ENCODE results near the gene SEMA3A. TPM values are rescaled to one million over a fixed set of nuclear protein-coding genes. Genes with fewer than 3 reads are reported as not detected.
"Not testable (repeated sequence)": the region's sequence is repeated elsewhere in the genome, so short reads cannot be mapped to it uniquely, and the experiment has no call there.

SEMA3A gene
- total and polyA plus RNA-seq, 7 donors, result 0.23 to 83.8 (median 50.1) TPM

DNA sequence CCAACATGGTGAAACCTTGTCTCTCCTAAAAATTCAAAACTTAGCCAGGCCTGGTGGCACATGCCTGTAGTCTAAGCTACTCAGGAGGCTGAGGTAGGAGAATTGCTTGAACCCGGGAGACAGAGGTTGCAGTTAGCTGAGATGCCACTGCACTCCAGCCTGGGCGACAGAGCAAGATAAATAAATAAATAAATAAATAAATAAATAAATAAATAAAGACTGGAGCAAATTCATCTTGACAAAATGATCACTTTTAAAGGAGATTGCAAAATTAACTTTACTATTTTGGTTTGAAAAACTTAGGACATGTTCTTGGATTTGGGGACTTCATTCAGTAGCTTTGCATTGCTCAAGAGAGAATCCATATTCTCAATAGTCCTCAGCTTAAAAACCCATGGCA is 137.0 kb downstream of the SEMA3A start:
- H3K27ac ChIP-seq, result no peak overlapping the region
- no peaks in the 10 kb centered on the region for H3K36me3 ChIP-seq
- no peak overlapping the region for H3K4me3 ChIP-seq
- no peaks in the 10 kb centered on the region for H3K9me3 ChIP-seq
- TF ChIP-seq POLR2A (IDR thresholded peaks at IDR 0.05) (no peak), POLR2AphosphoS5 (IDR thresholded peaks at IDR 0.05) (no peak), EP300 (IDR thresholded peaks at IDR 0.05) (no peak)
- TF ChIP-seq, protein P1, sequence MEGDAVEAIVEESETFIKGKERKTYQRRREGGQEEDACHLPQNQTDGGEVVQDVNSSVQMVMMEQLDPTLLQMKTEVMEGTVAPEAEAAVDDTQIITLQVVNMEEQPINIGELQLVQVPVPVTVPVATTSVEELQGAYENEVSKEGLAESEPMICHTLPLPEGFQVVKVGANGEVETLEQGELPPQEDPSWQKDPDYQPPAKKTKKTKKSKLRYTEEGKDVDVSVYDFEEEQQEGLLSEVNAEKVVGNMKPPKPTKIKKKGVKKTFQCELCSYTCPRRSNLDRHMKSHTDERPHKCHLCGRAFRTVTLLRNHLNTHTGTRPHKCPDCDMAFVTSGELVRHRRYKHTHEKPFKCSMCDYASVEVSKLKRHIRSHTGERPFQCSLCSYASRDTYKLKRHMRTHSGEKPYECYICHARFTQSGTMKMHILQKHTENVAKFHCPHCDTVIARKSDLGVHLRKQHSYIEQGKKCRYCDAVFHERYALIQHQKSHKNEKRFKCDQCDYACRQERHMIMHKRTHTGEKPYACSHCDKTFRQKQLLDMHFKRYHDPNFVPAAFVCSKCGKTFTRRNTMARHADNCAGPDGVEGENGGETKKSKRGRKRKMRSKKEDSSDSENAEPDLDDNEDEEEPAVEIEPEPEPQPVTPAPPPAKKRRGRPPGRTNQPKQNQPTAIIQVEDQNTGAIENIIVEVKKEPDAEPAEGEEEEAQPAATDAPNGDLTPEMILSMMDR (IDR thresholded peaks at IDR 0.05), result no peak
- 93% methylated on average over 2 of the region's 2 CpGs for WGBS, 2 donors
- H3K27me3 ChIP-seq, result no peaks in the 10 kb centered on the region
- H3K4me1 ChIP-seq, result peaks cover 0 to 5% (median 2%) of the 10 kb centered on the region in 4 donors
- intact Hi-C loops (cut with DNase I), result no loop called here
- DNase-seq, result no peak

DNA sequence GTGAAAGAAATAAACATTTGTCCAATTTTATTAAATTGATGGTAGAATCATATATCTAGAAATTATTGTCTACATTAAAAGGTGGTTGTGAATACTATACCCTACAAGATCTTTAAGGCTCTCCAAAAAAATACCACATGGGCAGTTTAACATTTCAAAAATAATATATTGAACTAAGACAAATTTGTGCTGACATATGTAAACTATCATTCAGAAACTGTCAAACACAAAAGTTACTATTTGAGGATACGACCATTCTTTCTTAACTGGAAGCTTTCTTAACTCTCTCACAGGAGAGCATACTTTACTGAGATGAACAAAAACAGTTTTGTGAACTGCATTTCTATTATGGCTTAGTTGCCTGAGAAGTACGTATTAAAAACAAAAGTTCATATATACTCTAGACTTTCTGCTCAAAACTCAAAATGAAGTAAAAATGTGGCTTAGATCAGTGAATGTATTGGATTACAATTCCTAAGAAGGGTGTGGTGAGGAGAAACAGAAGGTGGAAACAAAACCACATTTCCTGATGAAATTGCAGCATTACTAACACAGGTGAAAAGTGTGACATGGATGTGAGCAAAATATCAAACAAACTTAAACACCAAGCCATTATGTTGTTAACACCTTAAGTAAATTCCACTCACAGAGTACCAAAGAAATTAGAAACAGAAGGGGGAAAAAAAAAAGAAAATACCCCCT is 138.5 kb downstream of the SEMA3A start:
- peaks cover 0 to 5% (median 0%) of the 10 kb centered on the region in 4 donors for H3K4me1 ChIP-seq
- no peaks in the 10 kb centered on the region for H3K27me3 ChIP-seq
- TF ChIP-seq, protein P1 (IDR thresholded peaks at IDR 0.05), result no peak
- no peak for TF ChIP-seq POLR2A (IDR thresholded peaks at IDR 0.05)
- no peak for TF ChIP-seq POLR2AphosphoS5 (IDR thresholded peaks at IDR 0.05)
- TF ChIP-seq EP300 (IDR thresholded peaks at IDR 0.05), result no peak
- 71 to 91% methylated on average over 2 of the region's 2 CpGs for WGBS, 2 donors
- H3K9me3 ChIP-seq, result no peaks in the 10 kb centered on the region
- no peak overlapping the region for H3K4me3 ChIP-seq
- DNase-seq, result no peak
- H3K27ac ChIP-seq, result no peak overlapping the region
- no peaks in the 10 kb centered on the region for H3K36me3 ChIP-seq
- intact Hi-C loops (cut with DNase I), result no loop called here

DNA sequence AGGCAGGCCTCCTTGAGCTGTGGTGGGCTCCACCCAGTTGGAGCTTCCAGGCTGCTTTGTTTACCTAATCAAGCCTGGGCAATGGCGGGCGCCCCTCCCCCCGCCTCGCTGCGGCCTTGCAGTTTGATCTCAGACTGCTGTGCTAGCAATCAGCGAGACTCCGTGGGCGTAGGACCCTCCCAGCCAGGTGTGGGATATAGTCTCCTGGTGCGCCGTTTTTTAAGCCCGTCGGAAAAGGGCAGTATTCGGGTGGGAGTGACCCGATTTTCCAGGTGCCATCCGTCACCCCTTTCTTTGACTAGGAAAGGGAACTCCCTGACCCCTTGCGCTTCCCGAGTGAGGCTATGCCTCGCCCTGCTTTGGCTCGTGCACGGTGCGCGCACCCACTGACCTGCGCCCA is 139.4 kb downstream of the SEMA3A start:
- H3K27ac ChIP-seq; H3K27me3 ChIP-seq; DNase-seq; H3K36me3 ChIP-seq; H3K4me1 ChIP-seq; intact Hi-C loops (cut with DNase I); H3K9me3 ChIP-seq; H3K4me3 ChIP-seq: not testable (repeated sequence)
- 71 to 92% methylated on average over 23 of the region's 23 CpGs for WGBS, 2 donors

DNA sequence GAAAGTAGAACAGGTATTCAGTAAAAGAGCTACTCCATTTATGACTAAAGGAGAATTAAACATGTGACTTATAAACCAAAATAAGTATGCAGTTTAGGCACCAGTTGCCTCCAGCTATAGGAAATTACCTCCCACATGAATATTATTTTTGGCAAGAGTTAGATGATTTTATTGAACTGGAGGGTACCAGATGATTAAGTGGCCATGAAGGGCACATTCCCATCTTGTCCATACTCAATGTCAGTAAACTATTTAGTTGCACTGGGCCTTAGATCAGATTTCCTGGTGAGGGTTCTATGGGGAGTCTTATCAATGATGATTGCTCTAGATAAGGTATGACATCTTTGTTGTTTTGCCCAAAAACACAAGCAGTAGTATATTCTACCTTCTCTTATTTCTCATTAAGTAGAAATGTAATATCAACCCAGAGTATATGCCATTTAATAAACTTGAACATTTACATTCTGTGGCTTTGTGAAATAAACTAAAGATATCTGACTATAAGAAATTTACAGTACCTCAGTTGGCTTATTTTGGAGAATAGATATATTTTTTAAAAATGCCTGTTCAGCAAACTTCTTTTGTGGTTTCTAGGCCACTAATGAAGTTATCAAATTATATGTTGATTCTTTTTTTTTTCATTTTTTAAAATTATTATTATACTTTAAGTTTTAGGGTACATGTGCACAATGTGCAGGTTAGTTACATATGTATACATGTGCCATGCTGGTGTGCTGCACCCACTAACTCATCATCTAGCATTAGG is 145.3 kb downstream of the SEMA3A start:
- Histone ChIP-seq H3K36me3 (no peaks in the 10 kb centered on the region), H3K4me3 (no peak overlapping the region), H3K9me3 (no peaks in the 10 kb centered on the region), H3K4me1 (peaks cover 0 to 2% (median under 1%) of the 10 kb centered on the region in 4 donors), H3K27me3 (no peaks in the 10 kb centered on the region), H3K27ac (no peak overlapping the region)
- no peak for DNase-seq
- TF ChIP-seq POLR2AphosphoS5 (IDR thresholded peaks at IDR 0.05) (no peak), POLR2A (IDR thresholded peaks at IDR 0.05) (no peak), EP300 (IDR thresholded peaks at IDR 0.05) (no peak)
- TF ChIP-seq, protein P1 (IDR thresholded peaks at IDR 0.05), result no peak
- intact Hi-C loops (cut with DNase I), result no loop called here

DNA sequence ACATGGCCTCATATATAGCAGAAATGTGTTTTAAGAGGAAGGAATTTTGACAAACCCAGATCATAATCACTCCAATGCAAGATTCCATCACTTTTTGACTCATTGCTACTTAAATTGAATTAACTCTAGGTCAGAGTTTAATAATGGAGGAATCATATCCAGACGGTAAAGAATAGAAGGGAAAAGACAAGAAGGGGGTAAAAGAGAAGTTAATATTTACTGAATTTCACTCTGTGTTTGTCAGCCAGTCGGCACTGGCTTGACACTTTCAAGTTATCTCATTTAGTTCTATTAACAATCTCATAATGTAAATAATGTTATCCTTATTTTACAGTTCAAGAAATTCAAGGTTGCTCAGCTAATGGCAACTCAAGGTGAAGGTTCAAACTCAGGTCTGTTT is 147.5 kb downstream of the SEMA3A start:
- H3K4me3 ChIP-seq, result no peak overlapping the region
- WGBS, 2 donors, result 70 to 72% methylated on average over 2 of the region's 2 CpGs
- no peaks in the 10 kb centered on the region for H3K36me3 ChIP-seq
- H3K27ac ChIP-seq, result no peak overlapping the region
- TF ChIP-seq, protein P1 (IDR thresholded peaks at IDR 0.05), result no peak
- no peak for TF ChIP-seq POLR2AphosphoS5 (IDR thresholded peaks at IDR 0.05)
- TF ChIP-seq POLR2A (IDR thresholded peaks at IDR 0.05), result no peak
- TF ChIP-seq EP300 (IDR thresholded peaks at IDR 0.05), result no peak
- no peak for DNase-seq
- intact Hi-C loops (cut with DNase I), result no loop called here
- peaks cover 0 to 12% (median 4%) of the 10 kb centered on the region in 4 donors for H3K4me1 ChIP-seq
- no peaks in the 10 kb centered on the region for H3K9me3 ChIP-seq
- H3K27me3 ChIP-seq, result no peaks in the 10 kb centered on the region

All from sigmoid colon (tissue), 7 donors.